Fibroblast of upper back skin (primary cell): Measurements from ENCODE around the gene PIK3R1.
A peak's percentile ranks its signal among the peaks of the same experiment; 100 is the strongest.

Source experiments
- DNase-seq: peaks from one replicate; pipeline ENCODE4 v3.0.0-alpha.2; 2013

PIK3R1 gene

DNA sequence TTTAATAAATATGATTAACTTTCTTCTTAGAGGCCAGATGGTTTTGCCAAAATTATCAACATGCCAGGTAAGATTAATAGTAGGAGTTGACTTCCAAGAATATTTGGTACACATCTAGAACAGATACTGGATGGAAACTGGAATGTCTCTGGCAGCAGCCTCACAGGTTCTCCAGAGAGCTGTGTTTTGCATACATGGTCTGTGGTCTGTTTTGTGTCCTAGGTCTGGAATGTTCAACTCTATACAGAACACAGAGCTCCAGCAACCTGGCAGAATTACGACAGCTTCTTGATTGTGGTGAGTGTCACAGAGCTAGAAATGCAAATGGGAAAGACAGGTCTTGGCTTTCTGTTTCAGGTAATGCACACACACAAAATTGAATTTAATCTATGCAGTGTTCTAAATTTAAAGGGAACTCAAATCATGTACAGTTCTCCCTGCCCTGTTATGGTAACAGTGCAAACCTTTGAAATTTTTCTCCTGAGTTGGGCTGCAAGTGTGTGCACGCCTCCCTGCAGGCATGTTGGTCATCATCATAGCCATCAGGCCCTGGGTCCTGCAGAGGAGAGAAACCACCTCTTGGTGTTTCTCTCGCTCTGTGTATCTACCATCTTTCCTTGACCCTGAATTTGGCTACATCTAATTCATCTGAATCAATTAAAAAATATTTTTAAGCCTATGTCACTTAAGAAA is 58.3 kb downstream of the PIK3R1 start:
- no peak for DNase-seq

DNA sequence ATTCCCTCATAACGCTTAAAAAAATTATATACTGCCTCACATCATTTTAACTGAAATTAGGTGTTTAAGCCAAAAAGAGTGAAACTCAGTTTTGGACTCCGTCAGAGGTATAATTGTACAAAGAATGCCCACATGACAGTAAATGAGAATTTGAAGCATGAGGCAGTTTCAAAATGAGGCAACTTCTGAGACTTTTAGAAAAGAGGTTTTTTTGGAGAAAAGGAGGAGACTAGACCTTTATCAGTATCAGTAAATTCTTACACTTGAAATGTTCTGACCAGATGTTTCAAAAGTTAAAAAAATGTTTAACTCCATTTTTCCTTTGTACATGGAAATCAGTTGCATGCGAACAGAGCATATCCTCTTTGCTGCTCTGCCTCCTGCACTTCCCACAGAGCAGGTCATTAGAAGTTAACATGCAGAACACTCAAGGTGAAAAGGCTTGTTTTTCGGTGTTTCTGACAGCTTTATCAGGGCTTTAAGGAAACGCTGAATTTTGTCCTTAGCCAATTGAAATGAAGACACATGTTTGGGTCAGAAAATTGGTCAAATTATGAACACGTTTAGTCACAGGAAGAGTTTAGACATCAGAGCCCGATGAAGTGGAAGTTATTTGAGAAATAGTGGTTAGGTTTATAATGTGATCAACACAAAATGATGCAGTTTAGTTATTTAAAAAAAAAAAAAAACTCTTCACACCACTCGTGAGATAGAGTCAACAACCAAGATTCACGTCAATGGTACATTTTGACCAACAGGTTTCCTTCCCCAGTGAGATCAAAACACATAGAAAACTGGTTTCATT is 59.5 kb downstream of the PIK3R1 start:
- DNase-seq: no peak

DNA sequence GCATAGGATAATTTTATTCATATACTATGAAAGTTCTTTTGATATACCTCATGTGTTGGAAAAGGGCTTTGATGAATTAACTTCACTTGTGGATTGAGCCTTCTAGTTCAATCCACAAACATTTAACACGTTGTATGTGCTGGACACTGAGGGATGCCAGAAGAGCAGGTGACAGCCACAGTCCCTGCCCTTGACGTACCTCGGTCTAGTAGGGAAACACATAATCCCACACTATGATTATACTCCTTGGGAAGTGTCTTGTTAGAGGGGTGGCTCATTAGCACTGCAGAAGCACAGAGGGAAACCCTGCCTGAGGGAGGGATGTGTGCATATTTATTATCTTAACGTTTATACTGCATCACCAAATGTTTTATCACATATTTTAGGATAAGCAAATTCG is 61.2 kb downstream of the PIK3R1 start:
- no peak for DNase-seq

DNA sequence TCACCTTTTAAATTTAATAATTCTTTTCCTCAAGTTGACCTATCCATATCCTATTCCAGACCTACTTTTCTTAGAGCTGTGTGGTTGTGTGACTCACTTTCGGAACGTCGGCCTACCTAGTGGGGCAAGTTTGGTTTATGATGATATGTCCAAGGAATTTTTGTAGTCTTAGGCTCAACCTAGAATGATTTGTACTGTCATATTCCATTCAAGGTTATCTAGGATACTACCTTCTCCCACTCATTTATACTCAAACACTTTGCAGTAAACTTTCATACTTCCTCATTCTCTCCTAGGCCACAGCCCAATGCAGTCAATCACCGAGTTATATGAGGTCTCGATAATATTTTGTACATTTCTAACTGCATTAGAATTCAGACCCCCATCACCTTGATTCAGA is 61.9 kb downstream of the PIK3R1 start:
- peak; percentile 81 for DNase-seq

DNA sequence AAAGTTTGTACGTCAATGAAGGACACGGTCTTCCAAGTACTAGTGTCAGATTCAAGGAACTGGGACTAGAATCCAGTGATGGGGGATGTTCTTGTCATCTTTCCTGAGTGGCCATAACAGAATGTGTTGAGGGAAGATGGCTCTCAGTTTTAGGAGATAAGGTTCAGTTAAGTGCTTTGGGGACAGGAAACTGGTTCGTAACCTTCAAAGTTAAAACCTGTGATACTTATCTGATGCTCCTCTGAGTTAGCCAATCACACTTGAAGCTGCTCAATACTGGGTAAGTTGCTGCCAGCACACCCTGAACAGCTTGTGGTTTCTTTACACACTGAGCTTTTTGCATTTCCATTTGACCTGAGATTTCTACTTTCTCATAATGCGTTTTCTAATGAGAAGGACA is 64.4 kb downstream of the PIK3R1 start:
- DNase-seq: no peak

DNA sequence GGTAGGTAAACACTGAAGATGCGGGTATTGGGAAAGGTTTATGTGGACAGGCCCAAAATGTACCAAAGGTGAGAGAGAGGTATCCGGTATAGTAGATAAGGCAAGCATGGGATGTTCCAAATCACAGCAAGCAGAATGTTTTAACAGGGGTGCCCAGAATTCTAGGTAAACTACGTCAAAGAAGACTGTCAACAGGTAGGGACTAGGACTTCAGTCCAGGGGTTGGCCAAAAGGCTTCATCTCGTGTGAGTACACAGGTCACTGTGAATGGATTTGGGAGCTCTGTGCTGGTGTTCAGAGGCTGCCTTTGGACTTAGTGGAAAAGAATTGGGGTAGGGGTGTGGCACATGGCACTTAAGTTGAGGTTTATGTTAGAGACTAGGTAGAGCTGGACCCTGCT is 66.4 kb downstream of the PIK3R1 start:
- no peak for DNase-seq

DNA sequence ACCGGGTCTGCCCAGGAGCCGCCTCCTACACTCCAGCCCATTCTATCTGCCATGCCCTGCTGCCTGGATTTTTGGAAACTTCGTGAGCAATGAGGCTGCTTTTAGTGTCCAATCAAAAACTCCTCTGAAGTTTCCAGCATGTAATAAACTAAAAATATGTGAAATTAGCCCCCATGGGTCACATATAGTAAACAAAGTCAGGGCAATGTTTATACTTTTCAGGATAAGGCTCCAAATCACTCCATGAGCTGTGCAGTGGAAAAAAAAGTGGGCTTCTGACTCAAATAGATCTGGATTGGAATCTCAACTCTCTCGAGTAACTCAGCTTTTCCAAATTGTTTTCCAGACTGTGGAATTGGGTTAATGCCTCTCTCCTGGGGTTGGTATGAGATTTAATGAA is 68.2 kb downstream of the PIK3R1 start:
- DNase-seq: no peak

DNA sequence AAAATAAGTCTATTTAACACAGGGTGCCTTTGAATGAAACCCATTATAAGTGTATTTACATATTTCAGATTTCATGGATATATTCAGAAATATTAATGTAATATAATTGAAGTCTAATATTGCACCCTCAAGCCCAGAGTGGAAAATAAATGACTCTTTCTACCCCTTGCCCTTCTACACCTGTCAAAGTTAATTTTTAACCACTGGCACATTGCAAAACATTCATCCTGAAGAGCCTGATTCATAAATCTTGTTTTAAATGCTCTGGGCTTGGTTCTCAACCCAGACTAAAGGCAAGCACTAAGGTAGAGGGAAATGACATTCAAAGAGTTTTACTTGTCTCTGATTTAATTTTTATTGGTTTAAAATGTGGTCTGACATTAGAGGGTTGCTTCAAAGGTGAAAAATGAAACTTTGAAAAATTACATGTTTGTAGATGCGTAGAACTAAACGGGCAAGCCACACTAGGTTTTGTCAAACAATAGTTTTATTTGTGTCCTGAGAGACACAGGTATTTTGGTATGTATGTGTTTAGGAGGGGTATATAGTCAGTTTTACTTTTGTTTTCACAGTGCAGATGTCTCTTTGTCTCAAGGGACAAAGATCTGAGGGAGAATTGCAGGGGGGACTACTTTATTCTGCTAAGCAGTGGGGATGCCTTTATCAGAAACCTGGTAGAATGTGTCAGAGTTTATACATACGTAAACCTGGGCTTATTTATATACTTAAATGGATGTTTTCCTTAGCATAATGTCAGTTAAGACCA is 69.7 kb downstream of the PIK3R1 start:
- DNase-seq: no peak

DNA sequence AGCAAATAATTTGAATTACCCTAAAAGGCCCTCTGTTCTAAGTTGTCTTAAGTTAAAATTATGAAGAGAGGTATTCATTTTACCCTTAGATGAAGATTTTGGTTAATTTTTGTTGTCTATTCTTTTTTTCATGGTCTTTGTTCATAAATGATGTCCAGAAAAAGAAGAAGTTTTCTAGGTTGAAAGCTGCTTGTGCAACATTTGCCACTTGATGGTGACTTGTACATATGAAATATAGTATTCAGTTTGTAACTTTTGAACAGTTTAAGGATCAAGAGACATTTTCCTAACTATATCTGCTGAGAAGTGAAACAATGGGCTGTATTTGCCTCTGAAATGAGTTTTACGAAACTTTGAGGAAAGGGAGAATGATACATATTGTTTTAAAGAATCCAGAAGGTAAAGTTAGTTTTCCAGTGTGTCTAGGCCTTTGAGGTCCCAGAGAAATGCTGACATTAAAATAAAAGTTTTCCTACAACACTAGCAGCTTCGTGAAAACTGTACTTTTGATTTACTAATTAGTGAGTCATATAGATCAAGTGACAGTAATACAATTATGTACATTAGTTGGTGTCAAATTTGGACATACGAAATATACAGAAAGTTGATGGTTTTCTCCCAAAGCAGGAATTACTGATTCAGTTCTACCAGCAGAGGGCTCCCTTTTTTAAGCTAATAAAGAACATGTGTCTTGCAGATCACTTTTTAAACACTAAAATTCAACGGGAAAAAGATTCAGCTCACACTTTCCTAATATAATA is 70.5 kb downstream of the PIK3R1 start:
- DNase-seq: peak; percentile 68

DNA sequence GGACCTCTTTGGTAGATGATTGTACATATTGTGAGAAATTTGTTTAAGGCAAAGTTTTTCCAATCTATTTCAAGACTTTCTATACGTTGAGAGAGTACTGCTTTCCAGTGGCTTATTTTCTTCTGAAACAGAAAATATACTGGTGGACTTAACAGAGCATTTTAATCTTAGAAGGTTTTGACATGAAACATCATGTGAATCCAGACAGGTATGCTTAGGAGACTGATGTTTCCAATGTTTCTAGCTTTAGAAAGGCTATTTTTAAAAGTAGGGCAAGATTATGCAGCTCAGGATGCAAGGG is 71.0 kb downstream of the PIK3R1 start:
- DNase-seq: no peak

DNA sequence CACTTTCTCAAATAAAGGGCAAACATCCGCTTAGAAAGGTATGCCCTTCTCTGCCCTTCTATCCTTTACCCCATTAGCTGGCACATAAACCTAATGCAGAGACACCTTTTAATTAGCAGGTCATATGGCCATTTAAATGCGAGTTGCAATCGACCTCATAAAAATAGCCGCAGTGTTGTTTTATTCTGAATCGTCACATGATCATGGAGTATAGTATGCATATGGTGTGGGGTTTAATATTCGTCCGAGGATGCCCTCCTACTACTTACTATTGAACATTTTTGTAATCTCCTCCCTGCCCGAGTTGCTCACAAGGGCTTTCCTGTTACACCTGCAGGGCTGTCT is 72.0 kb downstream of the PIK3R1 start:
- no peak for DNase-seq

DNA sequence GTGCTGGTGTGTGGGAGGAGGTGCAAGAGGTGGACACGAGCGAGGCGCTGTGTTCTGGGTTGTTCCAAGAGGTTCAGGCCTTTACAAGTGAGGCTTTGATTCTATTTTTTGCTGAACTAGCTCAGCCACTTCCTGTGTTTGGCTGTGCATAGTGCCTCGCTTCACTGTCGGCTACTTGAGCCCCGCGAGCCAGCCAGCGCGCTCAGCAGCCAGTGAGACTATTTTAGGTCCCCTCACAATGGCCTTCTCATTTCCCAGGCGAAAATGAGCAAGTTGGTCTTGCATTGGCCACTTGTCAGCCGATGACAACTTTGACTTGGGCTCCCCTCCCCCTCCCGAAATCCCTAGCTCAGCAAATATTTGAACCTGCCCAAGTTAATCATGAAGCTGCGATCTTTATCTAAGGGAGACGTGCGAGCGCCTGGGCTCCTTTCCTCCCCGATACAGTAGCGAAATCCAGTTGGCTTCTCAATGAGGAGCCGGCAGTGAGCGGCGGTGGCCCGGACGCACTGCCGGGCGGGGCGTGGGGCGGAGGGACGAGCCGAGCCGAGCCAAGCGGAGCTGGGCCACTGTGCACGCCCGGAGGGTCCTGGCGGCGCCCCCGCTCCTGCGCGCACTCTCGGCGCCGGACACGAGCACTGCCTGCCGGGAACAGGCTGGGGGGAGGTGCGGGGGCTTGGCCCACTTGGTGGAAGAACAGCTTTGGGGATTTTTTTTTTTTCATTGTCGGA is 72.6 kb downstream of the PIK3R1 start:
- peak; percentile 38 for DNase-seq

DNA sequence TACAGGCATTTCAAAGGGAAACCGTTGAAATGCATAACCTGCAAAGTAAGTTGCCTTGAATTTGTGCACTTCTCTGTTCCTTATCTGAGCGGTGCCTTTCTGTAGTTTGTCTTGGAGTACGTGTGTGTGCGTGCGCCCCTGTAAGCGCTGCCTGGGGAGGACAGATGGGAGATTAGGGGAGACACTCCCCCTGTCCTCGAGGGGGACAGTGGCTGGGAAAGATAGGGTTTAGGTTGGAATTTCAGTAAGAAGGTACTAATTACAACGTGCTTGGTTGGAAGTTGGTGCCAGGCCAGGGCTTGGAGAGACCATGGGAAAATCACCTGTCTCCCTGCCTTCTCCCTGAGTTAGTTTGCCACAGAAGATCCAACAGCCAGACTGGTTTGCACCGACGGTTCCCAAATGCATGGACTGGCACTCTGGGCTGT is 73.2 kb downstream of the PIK3R1 start:
- DNase-seq: no peak

DNA sequence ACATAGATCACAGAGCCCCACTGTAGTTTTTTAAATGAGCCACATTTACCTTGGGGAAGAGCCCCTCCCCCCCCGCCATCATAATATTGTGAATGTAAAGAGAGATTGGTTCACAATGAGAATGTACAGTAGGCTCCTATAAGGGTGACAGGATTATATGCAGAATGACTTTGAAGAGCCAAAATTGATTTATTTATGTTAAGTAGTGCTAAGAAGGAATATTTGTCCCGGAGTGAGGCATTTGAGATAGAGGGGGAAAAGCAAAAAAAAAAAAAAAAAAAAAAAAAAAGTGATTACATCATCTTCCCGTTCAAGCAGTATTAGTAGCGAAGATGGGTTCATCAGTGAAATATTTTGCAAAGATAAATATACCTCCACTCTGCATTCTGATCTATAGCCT is 73.9 kb downstream of the PIK3R1 start:
- no peak for DNase-seq

DNA sequence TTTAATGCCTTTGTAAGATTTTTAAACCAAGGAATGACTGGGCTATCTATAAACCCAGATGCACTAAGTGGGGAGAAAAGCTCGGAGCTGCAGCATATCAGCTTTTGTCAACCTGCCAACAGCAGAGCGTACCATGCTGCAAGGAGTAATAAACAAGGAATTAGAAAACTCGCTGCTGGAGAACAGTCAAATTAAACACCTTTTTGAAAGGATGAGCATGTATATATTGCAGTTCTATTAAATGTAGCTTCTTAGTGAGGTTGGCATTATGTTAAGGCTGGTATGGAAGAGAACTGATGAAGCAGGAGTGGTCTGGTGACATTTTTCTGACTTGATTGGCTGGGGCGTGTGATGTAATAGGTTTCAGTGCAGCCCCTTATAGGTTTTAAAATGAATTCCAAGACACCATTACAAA is 74.7 kb downstream of the PIK3R1 start:
- peak; percentile 50 for DNase-seq

DNA sequence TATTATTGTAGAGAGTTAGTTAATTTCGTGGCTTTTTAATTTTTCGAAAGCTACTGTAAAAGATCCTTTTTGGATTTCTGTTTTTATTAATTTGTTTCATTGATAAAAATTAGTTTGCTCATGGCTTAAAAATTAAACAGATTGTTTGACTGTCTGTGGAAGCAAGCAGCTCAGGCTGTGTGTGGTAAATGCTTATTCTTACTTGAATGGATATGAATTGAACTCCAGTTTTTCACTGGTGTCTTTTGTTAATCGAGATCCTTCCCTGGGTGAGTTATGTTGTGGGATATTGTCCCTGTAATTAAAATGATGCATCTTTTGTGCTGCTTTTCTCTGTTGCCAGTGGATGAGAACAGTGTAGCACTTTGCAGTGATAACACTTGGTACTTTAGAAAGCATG is 75.3 kb downstream of the PIK3R1 start:
- DNase-seq: no peak

DNA sequence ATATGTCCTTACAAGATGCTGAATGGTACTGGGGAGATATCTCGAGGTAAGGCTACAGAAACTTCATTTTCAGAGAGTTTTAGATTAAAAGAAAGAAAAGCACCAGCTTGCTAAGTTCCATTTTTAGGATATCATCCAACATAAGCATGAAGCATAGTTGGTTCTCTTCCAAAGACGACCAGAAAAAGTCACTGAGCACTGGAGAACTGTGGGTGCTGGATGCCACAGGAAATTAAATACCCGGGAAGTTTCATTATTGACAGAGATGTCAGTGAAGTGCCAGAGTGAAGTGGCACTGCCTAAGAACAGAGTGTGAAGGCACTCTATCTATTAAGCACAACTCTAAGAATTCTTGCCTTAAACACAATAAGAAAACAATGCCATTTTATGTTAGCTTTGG is 76.8 kb downstream of the PIK3R1 start:
- DNase-seq: peak; percentile 22

DNA sequence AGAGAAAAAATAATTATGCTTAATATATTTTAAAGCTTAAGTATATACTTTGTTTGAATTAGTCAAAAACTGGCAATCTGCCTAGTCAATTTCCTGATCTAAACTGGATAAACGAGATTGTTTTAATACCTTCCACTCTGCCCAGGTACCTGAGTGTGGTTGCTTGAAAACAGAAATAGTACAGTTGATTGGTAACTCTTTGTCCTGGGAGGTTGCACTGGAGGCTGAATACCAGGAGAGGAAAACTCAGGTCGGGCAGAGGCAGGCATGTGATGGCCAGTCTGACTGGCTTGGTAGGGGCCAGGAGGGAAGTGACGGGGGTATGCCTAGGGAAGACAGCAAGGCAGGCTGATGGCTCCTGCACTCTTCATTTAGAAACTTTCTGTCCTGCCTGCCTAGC is 80.2 kb downstream of the PIK3R1 start:
- DNase-seq: no peak

DNA sequence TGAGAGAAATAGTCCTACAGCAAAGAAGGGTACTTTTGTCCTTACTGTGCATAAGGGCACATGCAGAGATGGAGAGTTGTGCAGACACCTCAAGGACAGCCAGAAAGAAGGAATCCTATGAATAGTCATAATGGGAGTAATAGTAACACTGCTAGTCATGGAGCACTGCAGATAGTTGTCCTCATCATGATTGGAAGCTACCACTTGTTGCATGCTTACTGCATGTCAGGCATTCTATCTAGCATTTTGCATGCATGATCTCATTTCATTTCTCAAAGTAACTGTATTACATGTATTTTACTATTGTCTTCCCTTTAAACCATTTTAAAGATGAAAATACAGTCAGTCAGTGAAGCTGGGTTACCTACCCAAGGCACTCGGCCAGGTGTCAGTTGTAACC is 81.3 kb downstream of the PIK3R1 start:
- DNase-seq: no peak

DNA sequence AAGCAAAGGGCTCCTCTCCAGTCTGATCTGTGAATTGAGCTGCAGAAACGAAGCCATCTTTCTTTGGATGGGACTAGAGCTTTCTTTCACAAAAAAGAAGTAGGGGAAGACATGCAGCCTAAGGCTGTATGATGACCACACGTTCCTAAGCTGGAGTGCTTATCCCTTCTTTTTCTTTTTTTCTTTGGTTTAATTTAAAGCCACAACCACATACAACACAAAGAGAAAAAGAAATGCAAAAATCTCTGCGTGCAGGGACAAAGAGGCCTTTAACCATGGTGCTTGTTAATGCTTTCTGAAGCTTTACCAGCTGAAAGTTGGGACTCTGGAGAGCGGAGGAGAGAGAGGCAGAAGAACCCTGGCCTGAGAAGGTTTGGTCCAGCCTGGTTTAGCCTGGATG is 82.1 kb downstream of the PIK3R1 start:
- DNase-seq: no peak

DNA sequence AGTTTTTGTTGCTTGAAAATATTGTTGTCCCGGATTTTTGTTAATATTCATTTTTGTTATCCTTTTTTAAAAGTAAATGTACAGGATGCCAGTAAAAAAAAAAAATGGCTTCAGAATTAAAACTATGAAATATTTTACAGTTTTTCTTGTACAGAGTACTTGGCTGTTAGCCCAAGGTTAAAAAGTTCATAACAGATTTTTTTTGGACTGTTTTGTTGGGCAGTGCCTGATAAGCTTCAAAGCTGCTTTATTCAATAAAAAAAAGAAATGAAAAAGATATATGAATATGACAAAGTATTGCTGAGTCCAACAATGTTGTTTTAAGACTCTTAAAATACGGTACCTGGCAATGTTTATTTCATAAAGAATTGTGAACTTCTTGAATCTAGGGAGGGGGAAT is 82.9 kb downstream of the PIK3R1 start:
- no peak for DNase-seq

DNA sequence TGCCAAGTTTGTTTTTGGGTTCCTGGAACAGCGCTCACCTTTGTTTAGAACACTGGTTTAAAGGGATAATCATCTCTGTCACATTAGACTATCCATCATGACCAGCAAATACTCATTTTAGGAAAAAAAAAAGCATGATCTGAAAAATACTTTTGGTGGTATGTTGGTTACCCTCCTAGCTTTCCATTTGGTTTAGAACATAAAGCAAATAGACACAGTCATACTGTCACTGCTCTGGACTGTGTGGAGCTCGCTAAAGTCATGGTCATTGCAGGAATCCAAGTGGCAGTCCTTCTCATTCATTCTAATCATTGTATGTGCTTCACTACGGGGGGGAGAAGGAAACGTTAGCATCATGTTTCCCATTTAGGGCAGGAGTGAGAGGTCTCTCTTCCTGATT is 83.5 kb downstream of the PIK3R1 start:
- no peak for DNase-seq

DNA sequence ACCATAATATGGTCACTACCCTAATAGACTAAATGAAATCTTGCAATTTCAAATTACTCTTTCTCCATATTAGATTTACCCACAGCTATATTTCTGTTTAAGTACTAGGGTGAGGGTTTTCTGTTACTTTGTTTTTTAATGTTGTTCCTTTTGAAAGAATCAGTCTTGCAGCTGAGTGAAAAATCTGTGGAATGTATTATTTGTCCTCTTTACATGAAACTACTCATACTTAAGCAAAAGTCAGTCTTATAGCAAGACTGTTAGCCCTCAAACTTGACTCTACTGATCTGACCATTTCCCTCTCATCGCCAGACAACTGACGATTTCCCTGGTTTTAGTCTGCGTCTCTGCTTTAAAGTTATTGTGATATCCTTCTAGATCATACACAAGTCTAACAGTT is 84.0 kb downstream of the PIK3R1 start:
- DNase-seq: no peak
